Stimulated activated CD4-positive, alpha-beta T cell treated with anti-CD3 and anti-CD28 coated beads, Interleukin-2, amount 100 ng/mL, for 48 hours (primary cell): ENCODE data around the gene TEKTIP1.
"Not testable (repeated sequence)": the region's sequence is repeated elsewhere in the genome, so short reads cannot be mapped to it uniquely, and the experiment has no call there.

Experiments used
- DNase-seq, 2 donors: peaks; one replicate each; pipeline ENCODE4 v3.0.0-alpha.2; 2020

The TEKTIP1 gene

DNA sequence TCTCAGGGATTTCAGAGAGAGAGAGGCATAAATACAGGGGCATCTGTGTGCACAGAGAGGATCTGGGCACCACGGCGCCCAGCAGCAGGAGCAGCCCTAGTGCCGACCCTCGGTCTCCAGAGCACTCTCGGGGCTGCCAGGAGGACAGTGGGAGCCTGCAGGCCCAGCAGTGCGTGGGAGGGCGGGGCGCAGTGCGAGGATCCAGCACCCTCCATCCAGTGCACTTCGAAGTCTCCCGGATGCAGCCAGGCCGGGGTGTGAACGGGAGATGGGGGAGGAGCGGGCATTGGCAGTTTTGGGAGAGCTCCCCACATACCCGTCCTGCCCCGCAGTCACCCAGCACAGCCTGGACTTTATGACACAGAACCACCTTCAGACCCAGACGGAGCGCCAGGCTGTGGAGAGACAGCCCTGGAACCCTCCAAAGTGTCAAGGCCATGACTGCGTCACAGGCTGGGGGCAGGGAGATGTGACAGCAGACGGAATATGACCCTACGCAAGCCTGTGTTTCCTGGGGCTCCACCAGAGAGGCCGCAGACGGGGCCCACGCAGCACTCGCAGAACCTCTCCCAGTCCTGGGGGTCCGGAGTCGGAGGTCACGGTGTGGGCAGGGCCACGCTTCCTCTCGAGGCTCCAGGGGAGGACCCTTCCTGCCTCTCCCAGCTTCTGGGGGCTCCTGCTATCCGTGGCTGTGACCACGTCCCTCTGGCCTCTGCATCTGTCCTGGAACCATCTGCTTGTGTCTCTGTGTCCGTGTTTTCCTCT lies 14.7 kb upstream of the TEKTIP1 start:
- DNase-seq: no peak

DNA sequence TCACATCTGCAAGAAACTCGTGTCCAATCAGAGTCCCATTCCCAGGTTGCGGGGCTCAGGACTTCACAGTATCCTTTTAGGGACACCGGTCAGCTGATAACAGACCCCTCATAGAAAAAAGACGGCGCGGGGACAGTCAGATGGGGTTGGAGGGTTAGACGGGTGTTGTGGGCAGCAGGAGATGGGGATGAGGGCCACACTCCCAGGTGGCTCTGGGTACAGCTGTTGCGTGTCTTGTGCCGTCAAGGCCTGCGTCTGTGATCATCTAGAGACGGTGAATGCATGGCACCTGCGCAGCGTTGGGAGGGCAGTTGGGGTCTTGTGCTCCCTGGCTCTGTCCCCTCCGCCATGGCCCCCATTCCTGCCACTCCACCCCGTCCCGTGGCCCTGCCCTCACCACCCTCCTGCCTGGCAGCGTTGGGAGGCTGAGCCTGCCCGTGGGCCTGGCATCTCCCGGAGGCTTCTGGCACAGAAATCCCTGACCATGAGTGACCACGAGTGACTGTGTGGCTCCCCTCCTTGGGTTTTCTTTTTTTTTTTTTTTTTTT lies 14.0 kb upstream of the TEKTIP1 start:
- DNase-seq: no peak

GRCh38 chr19:3526507-3527237 lies 12.3 kb upstream of the TEKTIP1 start:
- DNase-seq: no peak

DNA sequence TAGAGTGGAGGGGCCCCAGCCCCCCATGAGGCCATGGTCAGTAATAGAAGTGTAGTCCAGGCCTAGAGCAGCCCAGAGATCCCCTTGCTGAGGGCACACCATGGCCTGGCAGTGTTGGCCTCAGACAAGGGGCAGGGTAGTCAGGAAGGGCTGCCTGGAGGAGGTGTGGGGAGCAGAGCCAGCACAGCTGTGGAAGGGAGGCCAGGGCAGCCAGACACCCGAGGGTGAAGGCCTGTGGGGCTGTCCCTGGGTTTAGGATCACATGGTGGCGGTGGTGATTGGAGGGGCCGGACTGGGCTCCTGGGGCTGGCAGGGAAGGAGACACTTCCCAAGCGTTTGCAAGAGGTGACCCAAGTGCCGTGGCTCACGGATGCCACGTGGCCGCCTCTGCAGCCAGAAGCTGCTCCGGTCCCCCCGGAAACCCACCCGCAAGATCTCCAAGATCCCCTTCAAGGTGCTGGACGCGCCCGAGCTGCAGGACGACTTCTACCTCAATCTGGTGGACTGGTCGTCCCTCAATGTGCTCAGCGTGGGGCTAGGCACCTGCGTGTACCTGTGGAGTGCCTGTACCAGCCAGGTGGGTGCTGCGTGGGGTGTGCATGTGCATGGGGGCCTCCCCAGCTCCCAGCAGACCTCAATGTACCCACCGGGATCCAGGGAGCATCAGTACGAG lies 11.6 kb upstream of the TEKTIP1 start:
- no peak for DNase-seq

DNA sequence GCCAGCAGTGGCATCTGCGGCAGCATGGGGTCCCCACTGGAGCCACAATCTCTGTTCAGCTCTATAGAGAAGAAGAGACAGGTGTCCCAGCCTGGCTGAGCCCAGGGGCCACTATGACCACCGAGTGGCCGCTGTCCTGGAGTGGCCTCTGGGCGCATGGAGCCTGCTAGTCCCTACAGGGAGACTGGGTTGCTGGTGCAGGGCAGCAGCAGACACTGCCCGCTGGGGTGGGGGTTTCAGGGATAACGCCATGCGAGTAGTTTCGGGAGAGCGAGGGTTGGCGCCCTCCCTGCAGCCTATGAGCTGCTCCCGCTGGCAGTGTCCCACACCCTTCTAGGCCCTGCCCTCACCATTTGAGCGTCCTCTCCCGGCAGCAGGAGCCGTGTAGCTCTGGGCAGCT lies 10.9 kb upstream of the TEKTIP1 start:
- no peak for DNase-seq

DNA sequence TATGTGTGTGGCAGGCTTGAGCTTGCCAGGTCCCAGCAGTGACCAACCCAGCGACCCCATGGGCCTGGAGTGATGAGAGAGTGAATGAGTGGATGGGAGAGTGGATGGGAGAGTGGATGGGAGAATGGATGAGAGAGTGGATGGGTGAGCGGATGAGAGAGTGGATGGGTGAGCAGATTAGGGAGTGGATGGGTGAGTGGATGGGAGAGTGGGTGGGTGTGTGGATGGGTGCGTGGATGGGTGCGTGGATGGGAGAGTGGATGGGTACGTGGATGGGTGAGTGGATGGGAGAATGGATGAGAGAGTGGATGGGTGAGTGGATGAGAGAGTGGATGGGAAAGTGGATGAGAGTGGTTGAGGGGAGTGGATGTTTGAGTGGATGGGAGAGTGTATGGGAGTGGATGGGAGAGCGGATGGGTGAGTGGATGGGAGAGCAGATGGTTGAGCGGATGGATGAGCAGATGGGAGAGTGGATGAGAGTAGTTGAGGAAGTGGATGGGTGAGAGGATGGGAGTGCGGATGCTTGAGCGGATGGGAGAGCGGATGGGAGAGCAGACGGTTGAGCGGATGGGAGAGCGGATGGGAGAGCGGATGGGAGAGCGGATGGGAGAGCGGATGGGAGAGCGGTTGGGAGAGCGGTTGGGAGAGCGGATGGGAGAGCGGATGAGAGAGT lies 10.3 kb upstream of the TEKTIP1 start:
- no peak for DNase-seq

DNA sequence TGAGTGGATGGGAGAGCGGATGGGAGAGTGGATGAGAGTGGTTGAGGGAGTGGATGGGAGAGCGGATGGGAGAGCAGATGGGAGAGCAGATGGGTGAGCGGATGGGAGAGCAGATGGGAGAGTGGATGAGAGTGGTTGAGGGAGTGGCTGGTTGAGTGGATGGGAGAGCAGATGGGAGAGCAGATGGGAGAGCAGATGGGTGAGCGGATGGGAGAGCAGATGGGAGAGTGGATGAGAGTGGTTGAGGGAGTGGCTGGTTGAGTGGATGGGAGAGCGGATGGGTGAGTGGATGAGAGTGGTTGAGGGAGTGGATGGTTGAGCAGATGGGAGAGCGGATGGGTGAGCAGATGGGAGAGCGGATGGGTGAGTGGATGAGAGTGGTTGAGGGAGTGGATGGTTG lies 9.7 kb upstream of the TEKTIP1 start:
- DNase-seq: not testable (repeated sequence)

DNA sequence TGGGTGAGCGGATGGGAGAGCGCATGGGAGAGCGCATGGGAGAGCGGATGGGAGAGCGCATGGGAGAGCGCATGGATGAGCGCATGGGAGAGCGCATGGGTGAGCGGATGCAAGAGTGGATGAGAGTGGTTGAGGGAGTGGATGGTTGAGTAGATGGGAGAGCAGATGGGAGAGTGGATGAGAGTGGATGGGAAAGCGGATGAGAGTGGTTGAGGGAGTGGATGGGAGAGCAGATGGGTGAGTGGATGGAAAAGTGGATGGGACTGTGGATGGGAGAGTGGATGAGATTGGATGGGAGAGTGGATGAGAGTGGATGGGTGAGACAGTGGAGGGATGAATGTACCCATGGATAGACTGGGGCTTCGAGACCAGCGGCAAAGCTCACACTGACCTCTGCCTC lies 8.6 kb upstream of the TEKTIP1 start:
- no peak for DNase-seq

DNA sequence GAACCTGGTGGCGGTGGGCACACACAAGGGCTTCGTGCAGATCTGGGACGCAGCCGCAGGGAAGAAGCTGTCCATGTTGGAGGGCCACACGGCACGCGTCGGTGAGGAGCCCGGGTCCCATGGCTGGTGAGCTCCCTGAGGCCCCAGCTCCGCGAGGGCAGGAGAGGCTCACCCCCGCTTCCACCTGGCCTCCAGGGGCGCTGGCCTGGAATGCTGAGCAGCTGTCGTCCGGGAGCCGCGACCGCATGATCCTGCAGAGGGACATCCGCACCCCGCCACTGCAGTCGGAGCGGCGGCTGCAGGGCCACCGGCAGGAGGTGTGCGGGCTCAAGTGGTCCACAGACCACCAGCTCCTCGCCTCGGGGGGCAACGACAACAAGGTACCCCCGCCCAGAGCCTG lies 7.3 kb upstream of the TEKTIP1 start:
- DNase-seq: no peak

DNA sequence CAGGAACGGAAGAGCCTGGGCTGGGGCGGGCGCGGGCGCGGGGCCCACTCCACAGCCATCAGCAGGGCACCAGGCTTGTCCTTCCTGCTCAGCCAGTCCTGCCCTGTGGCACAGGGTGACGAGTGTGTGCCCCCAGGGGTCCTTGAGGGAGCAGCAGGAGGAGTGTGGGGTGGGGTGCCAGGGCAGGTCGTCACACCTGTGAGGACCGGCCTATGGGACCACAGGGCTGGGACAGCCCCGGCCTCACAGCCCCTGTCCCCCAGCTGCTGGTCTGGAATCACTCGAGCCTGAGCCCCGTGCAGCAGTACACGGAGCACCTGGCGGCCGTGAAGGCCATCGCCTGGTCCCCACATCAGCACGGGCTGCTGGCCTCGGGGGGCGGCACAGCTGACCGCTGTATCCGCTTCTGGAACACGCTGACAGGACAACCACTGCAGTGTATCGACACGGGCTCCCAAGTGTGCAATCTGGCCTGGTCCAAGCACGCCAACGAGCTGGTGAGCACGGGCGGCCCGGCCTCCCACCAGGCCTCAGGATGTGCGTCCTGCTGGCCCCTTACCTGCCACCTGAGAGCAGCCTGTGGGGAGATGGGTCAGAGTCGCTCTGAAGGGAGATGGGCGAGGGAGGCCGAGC lies 6.7 kb upstream of the TEKTIP1 start:
- no peak for DNase-seq

- DNase-seq: no peak
Observed at GRCh38 chr19:3533033-3533432, 5.9 kb upstream of the TEKTIP1 start.

DNA sequence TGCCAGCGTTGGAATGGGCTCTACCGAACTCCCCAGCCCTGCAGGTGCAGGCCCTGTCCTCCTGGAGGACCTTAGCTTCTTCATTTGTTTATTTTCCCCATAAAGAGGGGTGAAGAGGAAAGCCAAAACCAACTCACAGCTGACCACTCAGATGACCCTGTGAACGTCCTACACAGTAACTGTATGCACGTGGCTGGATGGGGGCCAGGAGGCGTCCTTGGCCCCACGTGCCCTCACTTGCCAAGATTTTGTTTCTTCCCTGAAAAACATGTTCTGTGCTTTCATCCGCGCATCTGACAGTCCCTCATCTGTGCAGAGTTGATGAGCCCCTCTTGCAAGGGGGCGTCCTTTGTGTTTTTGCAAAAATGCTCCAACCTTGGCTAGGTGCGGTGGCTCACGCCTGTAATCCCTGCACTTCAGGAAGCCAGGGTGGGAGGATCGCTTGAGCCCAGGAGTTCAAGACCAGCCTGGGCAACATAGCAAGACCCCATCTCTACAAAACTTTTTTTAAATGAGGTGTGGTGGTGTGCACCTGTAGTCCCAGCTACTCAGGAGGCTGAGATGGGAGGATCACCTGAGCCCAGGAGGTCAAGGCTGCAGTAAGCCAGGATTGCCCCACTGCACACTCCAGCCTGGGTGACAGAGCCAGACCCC lies 5.3 kb upstream of the TEKTIP1 start:
- DNase-seq: no peak

DNA sequence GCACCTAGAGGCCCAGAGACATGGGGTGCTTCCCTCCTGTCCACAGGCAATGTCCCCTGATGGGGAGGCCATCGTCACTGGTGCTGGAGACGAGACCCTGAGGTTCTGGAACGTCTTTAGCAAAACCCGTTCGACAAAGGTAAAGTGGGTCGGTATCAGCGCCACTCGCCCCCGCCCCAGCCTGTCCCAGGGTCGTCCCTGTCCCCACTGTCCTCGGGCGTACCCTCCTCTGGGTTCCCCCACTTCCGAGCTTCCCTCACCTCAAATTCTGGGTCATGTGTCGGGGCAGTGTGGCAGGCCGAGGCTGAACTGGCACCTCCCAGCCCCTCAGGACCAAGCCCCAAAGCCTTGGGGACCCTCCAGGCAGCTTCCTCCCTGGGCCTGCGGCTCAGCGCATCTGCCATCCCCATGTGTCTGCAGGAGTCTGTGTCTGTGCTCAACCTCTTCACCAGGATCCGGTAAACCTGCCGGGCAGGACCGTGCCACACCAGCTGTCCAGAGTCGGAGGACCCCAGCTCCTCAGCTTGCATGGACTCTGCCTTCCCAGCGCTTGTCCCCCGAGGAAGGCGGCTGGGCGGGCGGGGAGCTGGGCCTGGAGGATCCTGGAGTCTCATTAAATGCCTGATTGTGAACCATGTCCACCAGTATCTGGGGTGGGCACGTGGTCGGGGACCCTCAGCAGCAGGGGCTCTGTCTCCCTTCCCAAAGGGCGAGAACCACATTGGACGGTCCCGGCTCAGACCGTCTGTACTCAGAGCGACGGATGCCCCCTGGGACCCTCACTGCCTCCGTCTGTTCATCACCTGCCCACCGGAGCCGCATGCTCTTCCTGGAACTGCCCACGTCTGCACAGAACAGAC lies 4.4 kb upstream of the TEKTIP1 start:
- no peak for DNase-seq

GRCh38 chr19:3535235-3535535 lies 3.8 kb upstream of the TEKTIP1 start:
- DNase-seq: no peak

- no peak for DNase-seq
Observed at GRCh38 chr19:3535563-3535965, 3.4 kb upstream of the TEKTIP1 start.

DNA sequence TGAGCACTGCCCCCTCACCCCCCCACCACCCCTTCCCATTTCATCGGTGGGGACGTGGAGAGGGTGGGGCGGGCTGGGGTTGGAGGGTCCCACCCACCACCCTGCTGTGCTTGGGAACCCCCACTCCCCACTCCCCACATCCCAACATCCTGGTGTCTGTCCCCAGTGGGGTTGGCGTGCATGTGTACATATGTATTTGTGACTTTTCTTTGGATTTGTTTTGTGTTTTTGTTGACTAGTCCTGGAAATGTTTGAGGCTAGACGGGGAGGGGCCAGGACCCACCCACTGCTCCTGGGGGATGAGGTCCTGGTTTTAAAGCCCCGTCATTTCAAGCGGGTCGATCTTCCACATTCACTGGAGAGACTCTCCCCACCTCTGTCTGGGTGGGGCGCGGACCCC lies 3.0 kb upstream of the TEKTIP1 start:
- no peak for DNase-seq

- DNase-seq: no peak
Observed at GRCh38 chr19:3536429-3537100, 2.4 kb upstream of the TEKTIP1 start.

GRCh38 chr19:3537101-3537437 lies 1.9 kb upstream of the TEKTIP1 start:
- no peak for DNase-seq

GRCh38 chr19:3537438-3538240 lies 1.3 kb upstream of the TEKTIP1 start:
- DNase-seq: no peak
